SK-N-SH (cell line): ENCODE measurements around the gene ADRA2B. TPM values are rescaled to one million over a fixed set of nuclear protein-coding genes. Genes with fewer than 3 reads are reported as not detected.
"Not testable (repeated sequence)": the region's sequence is repeated elsewhere in the genome, so short reads cannot be mapped to it uniquely, and the experiment has no call there.

Source experiments
- CTCF ChIA-PET: fragments of 300-600, 350-600 bp; formaldehyde crosslinking; extraction: SDS; loops from one replicate; lab custom pipeline; 2021; lab: Yijun Ruan, JAX
- POLR2A ChIA-PET: fragments of 350-600 bp; sonication (Branson Sonifier 250); formaldehyde crosslinking; extraction: SDS; loops from one replicate; lab custom pipeline; 2020; ENCODE audit warnings: antibody characterized with exemption, inconsistent platforms; lab: Yijun Ruan, JAX
- DNase-seq: peaks from one replicate; pipeline ENCODE4 v3.0.0; 2012
- H2AFZ ChIP-seq: fragments of 200-600 bp; sonication (generic); 2 replicates; pipeline ENCODE4 v1.8.1; 2016; ENCODE audit warnings: antibody characterized with exemption, mild to moderate bottlenecking, low read depth
- H3F3A ChIP-seq: fragments of 200-600 bp; sonication (generic); replicated peaks from 2 replicates; pipeline ENCODE3; 2016; ENCODE audit warnings: antibody characterized with exemption, mild to moderate bottlenecking; ENCODE audit not compliant: insufficient read depth
- H3K27ac ChIP-seq, 2 experiments: fragments of 200-500 bp in 1 of 2; fragments of 200-600 bp in 1 of 2; sonication (Bioruptor generic) in 1 of 2; sonication (generic), shearing (Covaris generic) in 1 of 2; 2 replicates each; pipeline versions ENCODE4 v1.5.1 to v1.6.1; 2014 to 2016; ENCODE audit warnings: low read depth in 2 of 2, inconsistent platforms in 1 of 2, low read length in 1 of 2, mild to moderate bottlenecking in 1 of 2, mixed read lengths in 1 of 2
- H3K27me3 ChIP-seq: fragments of 200-600 bp; sonication (generic), shearing (Covaris generic); 2 replicates; pipeline ENCODE4 v1.6.1; 2016; ENCODE audit warnings: mixed run types; ENCODE audit not compliant: insufficient read depth
- H3K36me3 ChIP-seq, 2 experiments: fragments of 200-500 bp in 1 of 2; fragments of 200-600 bp in 1 of 2; sonication (Bioruptor generic) in 1 of 2; sonication (generic) in 1 of 2; replicated peaks in 1 of 2; 2 replicates each; pipeline versions ENCODE3 to v1.5.1; 2014 to 2016; ENCODE audit warnings: low read length in 1 of 2, mild to moderate bottlenecking in 1 of 2; ENCODE audit not compliant: insufficient read depth in 2 of 2, control insufficient read depth in 1 of 2
- H3K4me1 ChIP-seq, 2 experiments: fragments of 200-500 bp in 1 of 2; fragments of 200-600 bp in 1 of 2; sonication (Bioruptor generic) in 1 of 2; sonication (generic), shearing (Covaris generic) in 1 of 2; 2 replicates each; pipeline versions ENCODE4 v1.5.1 to v1.6.1; 2014 to 2016; ENCODE audit warnings: low read depth in 1 of 2, low read length in 1 of 2, mixed run types in 1 of 2; ENCODE audit not compliant: insufficient read depth in 2 of 2, control insufficient read depth in 1 of 2
- H3K4me2 ChIP-seq: fragments of 200-600 bp; sonication (generic), shearing (Covaris generic); 2 replicates; pipeline ENCODE4 v1.6.1; 2017; ENCODE audit warnings: mixed run types
- H3K4me3 ChIP-seq, 2 experiments: fragments of 200-500 bp in 1 of 2; fragments of 200-600 bp in 1 of 2; sonication (Bioruptor generic) in 1 of 2; sonication (generic), shearing (Covaris generic) in 1 of 2; 2 replicates each; pipeline versions ENCODE4 v1.5.1 to v1.8.1; 2014 to 2016; ENCODE audit warnings: low read depth in 2 of 2, inconsistent platforms in 1 of 2, low read length in 1 of 2, mild to moderate bottlenecking in 1 of 2, mixed read lengths in 1 of 2, moderate library complexity in 1 of 2
- H3K79me2 ChIP-seq: fragments of 200-600 bp; sonication (generic); 2 replicates; pipeline ENCODE4 v1.8.1; 2017; ENCODE audit warnings: mild to moderate bottlenecking; ENCODE audit not compliant: insufficient read depth
- H3K9ac ChIP-seq: fragments of 200-600 bp; sonication (generic); 2 replicates; pipeline ENCODE4 v1.6.1; 2017; ENCODE audit warnings: mixed run types
- H3K9me2 ChIP-seq: fragments of 200-600 bp; sonication (generic); 2 replicates; pipeline ENCODE4 v1.6.1; 2017; ENCODE audit warnings: mixed run types
- H3K9me3 ChIP-seq: fragments of 200-600 bp; sonication (generic); 2 replicates; pipeline ENCODE4 v1.6.1; 2017; ENCODE audit warnings: mixed run types, mild to moderate bottlenecking, moderate library complexity
- H4K20me1 ChIP-seq: fragments of 200-600 bp; sonication (generic); 2 replicates; pipeline ENCODE4 v1.6.1; 2017; ENCODE audit warnings: mild to moderate bottlenecking, mixed run types; ENCODE audit not compliant: insufficient read depth
- CHD2 ChIP-seq: fragments of 150-350 bp; IDR thresholded peaks from 2 replicates; pipeline ENCODE4 v1.6.1; 2018; ENCODE audit warnings: low read length; ENCODE audit not compliant: partially characterized antibody
- CTCF ChIP-seq: fragments of 200-600 bp; sonication (generic); IDR thresholded peaks from 2 replicates; pipeline ENCODE4 v1.6.1; 2017; ENCODE audit warnings: antibody characterized with exemption, mild to moderate bottlenecking, moderate library complexity
- EZH2phosphoT487 ChIP-seq: fragments of 200-600 bp; sonication (generic); IDR thresholded peaks from 2 replicates; pipeline ENCODE4 v1.6.1; 2017; ENCODE audit warnings: low read depth, mixed run types, mild to moderate bottlenecking, antibody characterized with exemption, moderate library complexity, borderline replicate concordance
- FOXM1 ChIP-seq: IDR thresholded peaks from 2 replicates; pipeline ENCODE4 v1.4.0; 2012; ENCODE audit warnings: low read depth, mild to moderate bottlenecking
- GABPA ChIP-seq: IDR thresholded peaks from 2 replicates; pipeline ENCODE4 v1.4.0; 2012; ENCODE audit warnings: low read depth, mild to moderate bottlenecking
- JUND ChIP-seq: IDR thresholded peaks from 2 replicates; pipeline ENCODE4 v1.4.0; 2012
- MEF2A ChIP-seq: IDR thresholded peaks from 2 replicates; pipeline ENCODE4 v1.4.0; 2012; ENCODE audit warnings: low read depth, borderline replicate concordance
- MXI1 ChIP-seq: IDR thresholded peaks from 2 replicates; pipeline ENCODE4 v1.6.1; 2012; ENCODE audit warnings: mild to moderate bottlenecking, low read depth, low read length, improper control_type of control experiment
- NFIC ChIP-seq: IDR thresholded peaks from 2 replicates; pipeline ENCODE4 v1.4.0; 2012; ENCODE audit warnings: borderline replicate concordance
- POLR2AphosphoS5 ChIP-seq: IDR thresholded peaks from 2 replicates; pipeline ENCODE4 v1.6.1; 2012; ENCODE audit warnings: low read depth, low read length
- RCOR1 ChIP-seq: fragments of 150-350 bp; IDR thresholded peaks from 2 replicates; pipeline ENCODE4 v1.6.1; 2017; ENCODE audit warnings: antibody characterized with exemption, low read length
- USF1 ChIP-seq: IDR thresholded peaks from 2 replicates; pipeline ENCODE4 v1.4.0; 2012; ENCODE audit warnings: low read depth, borderline replicate concordance
- YY1 ChIP-seq: IDR thresholded peaks from 2 replicates; pipeline ENCODE4 v1.4.0; 2012; ENCODE audit warnings: low read depth, mild to moderate bottlenecking
- WGBS: methylation state at CpG from one replicate; pipeline ENCODE4 v1.1.6; 2017; ENCODE audit warnings: low lambda C conversion rate; 5-methylcytosine and 5-hydroxymethylcytosine counted together
- polyA plus RNA-seq, 3 experiments: library from polyadenylated mRNA; depleted of rRNA; stranded (reverse); fragments of >200 nt; gene quantifications; 2 replicates each; pipeline ENCODE4 v1.2.3, GENCODE V29; 2012

Gene ADRA2B
- polyA plus RNA-seq, 1 of the 3 experiments (the other 2 are of a cell fraction): not detected

GRCh38 chr2:96087130-96087529 lies 29.2 kb downstream of the ADRA2B start:
- no peaks in the 10 kb centered on the region for H3K9me2 ChIP-seq
- no peak overlapping the region for H3K4me3 ChIP-seq
- H3K4me2 ChIP-seq: no peak overlapping the region
- no peak overlapping the region for H2AFZ ChIP-seq
- no peak overlapping the region for H3K9ac ChIP-seq
- no peaks in the 10 kb centered on the region for H3K36me3 ChIP-seq
- no peaks in the 10 kb centered on the region for H4K20me1 ChIP-seq
- H3K79me2 ChIP-seq: no peaks in the 10 kb centered on the region
- no peak overlapping the region for H3K27ac ChIP-seq
- 58% methylated on average over 2 of the region's 2 CpGs for WGBS
- DNase-seq: no peak
- H3K9me3 ChIP-seq: no peaks in the 10 kb centered on the region
- ChIA-PET POLR2A (no interaction called here), CTCF (interaction anchor here (1.0 kb wide), 1 partner anchor 88 kb away, joined by 3 read pairs; no protein-coding TSS in a partner anchor)
- H3K4me1 ChIP-seq: peaks cover 0 to 49% of the 10 kb centered on the region in 2 experiments; a peak in 1 of 4 replicates
- H3F3A ChIP-seq: no peaks in the 10 kb centered on the region
- TF ChIP-seq YY1: no peak
- TF ChIP-seq MXI1: no peak
- no peak for TF ChIP-seq EZH2phosphoT487
- no peak for TF ChIP-seq RCOR1
- TF ChIP-seq USF1: no peak
- no peak for TF ChIP-seq JUND
- TF ChIP-seq GABPA: no peak
- no peak for TF ChIP-seq CTCF
- TF ChIP-seq MEF2A: no peak
- TF ChIP-seq CHD2: no peak
- no peaks in the 10 kb centered on the region for H3K27me3 ChIP-seq

GRCh38 chr2:96085541-96086355 lies 30.6 kb downstream of the ADRA2B start:
- Histone ChIP-seq H4K20me1 (no peaks in the 10 kb centered on the region), H3K9me3 (no peaks in the 10 kb centered on the region), H3K36me3 (no peaks in the 10 kb centered on the region), H3K4me2 (no peak overlapping the region), H3K27ac (peak overlapping the region in 1 of 2 experiments; percentile 47; a peak in 1 of 4 replicates), H3K79me2 (no peaks in the 10 kb centered on the region), H3K9me2 (no peaks in the 10 kb centered on the region), H3K4me1 (peaks cover 0 to 35% of the 10 kb centered on the region in 2 experiments; a peak in 1 of 4 replicates), H3F3A (no peaks in the 10 kb centered on the region), H3K9ac (no peak overlapping the region), H3K27me3 (no peaks in the 10 kb centered on the region), H2AFZ (no peak overlapping the region), H3K4me3 (no peak overlapping the region)
- no peak for DNase-seq
- ChIA-PET CTCF (interaction anchor here (1.3 kb wide), 1 partner anchor 63 kb away, joined by 5 read pairs; no protein-coding TSS in a partner anchor), POLR2A (no interaction called here)
- 73% methylated on average over 8 of the region's 12 CpGs for WGBS
- TF ChIP-seq FOXM1: no peak
- TF ChIP-seq NFIC: no peak
- TF ChIP-seq POLR2AphosphoS5: no peak
- TF ChIP-seq USF1: no peak

GRCh38 chr2:96084858-96085518 lies 31.4 kb downstream of the ADRA2B start:
- H3K79me2 ChIP-seq, H3K27me3 ChIP-seq, H2AFZ ChIP-seq, H3K36me3 ChIP-seq, DNase-seq, H3K9me3 ChIP-seq, H3K4me2 ChIP-seq, H3K4me3 ChIP-seq, H3K9ac ChIP-seq, H4K20me1 ChIP-seq, H3F3A ChIP-seq, H3K9me2 ChIP-seq, POLR2A ChIA-PET: not testable (repeated sequence)
- CTCF ChIA-PET: interaction anchor here (1.3 to 2.3 kb wide), 2 partner anchors 20 to 90 kb away, joined by 5 to 8 read pairs; no protein-coding TSS in a partner anchor
- peaks cover 0 to 28% of the 10 kb centered on the region in 2 experiments; a peak in 1 of 4 replicates for H3K4me1 ChIP-seq
- H3K27ac ChIP-seq: peak overlapping the region in 1 of 2 experiments; percentile 47; a peak in 1 of 4 replicates
- WGBS: 39% methylated on average over 5 of the region's 7 CpGs
